ENCODE measurements around the gene MTSS2. TPM values are rescaled to one million over a fixed set of nuclear protein-coding genes. Genes with fewer than 3 reads are reported as not detected.

Gene MTSS2
- total RNA-seq, 1 donor from 2014 or later, result 102 TPM

DNA sequence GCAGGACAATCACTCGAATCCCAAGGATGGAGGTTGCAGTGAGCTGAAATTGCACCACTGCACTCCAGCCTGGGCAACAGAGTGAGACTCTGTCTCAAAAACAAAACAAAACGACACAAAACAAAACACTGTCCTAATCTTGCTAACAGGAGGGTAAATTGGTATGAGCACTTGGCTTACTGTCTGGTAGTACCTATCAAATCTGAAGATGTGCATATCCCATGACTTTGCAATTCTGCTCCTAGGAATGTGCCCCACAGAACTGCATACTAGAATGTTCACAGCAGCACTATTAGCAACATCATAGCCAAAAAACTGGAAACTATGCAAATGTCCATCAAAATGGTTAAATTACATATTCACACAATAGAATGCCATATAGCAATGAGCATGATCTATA lies 15.7 kb downstream of the MTSS2 start:
- TF ChIP-seq CTCF (IDR thresholded peaks at IDR 0.05; ENCODE audit: unreplicated experiment), result no peak
- Mint-ChIP-seq H3K4me3 (no peak overlapping the region), H3K36me3 (peaks cover 71% of the 10 kb centered on the region), H3K27me3 (ENCODE audit: low read depth) (no peaks in the 10 kb centered on the region), H3K4me1 (no peaks in the 10 kb centered on the region), H3K9me3 (peaks cover 15% of the 10 kb centered on the region), H3K27ac (no peak overlapping the region)
- no peak for DNase-seq (ENCODE audit: low spot score in 2 of 2, unreplicated experiment in 2 of 2)

- no peak for DNase-seq (ENCODE audit: low spot score in 2 of 2, unreplicated experiment in 2 of 2)
- no peak for TF ChIP-seq CTCF (IDR thresholded peaks at IDR 0.05; ENCODE audit: unreplicated experiment)
- H3K36me3 Mint-ChIP-seq, result peaks cover 49% of the 10 kb centered on the region
- no peak overlapping the region for H3K4me3 Mint-ChIP-seq
- peaks cover 15% of the 10 kb centered on the region for H3K9me3 Mint-ChIP-seq
- H3K27ac Mint-ChIP-seq, result no peak overlapping the region
- no peaks in the 10 kb centered on the region for H3K27me3 Mint-ChIP-seq (ENCODE audit: low read depth)
- peaks cover 8% of the 10 kb centered on the region for H3K4me1 Mint-ChIP-seq
Measured at GRCh38 chr16:70665806-70666735, 19.8 kb downstream of the MTSS2 start.

- Mint-ChIP-seq H3K9me3 (peaks cover 11% of the 10 kb centered on the region), H3K4me1 (peaks cover 8% of the 10 kb centered on the region), H3K27ac (no peak overlapping the region), H3K4me3 (no peak overlapping the region), H3K36me3 (peaks cover 42% of the 10 kb centered on the region), H3K27me3 (ENCODE audit: low read depth) (no peaks in the 10 kb centered on the region)
- TF ChIP-seq CTCF (IDR thresholded peaks at IDR 0.05; ENCODE audit: unreplicated experiment), result no peak
- DNase-seq (ENCODE audit: low spot score in 2 of 2, unreplicated experiment in 2 of 2), result no peak
Measured at GRCh38 chr16:70665113-70665694, 20.6 kb downstream of the MTSS2 start.

GRCh38 chr16:70664325-70665112 lies 21.3 kb downstream of the MTSS2 start:
- peaks cover 36% of the 10 kb centered on the region for H3K36me3 Mint-ChIP-seq
- H3K27me3 Mint-ChIP-seq (ENCODE audit: low read depth), result no peaks in the 10 kb centered on the region
- peaks cover 9% of the 10 kb centered on the region for H3K9me3 Mint-ChIP-seq
- no peak for TF ChIP-seq CTCF (IDR thresholded peaks at IDR 0.05; ENCODE audit: unreplicated experiment)
- no peak overlapping the region for H3K4me3 Mint-ChIP-seq
- H3K4me1 Mint-ChIP-seq, result peaks cover 8% of the 10 kb centered on the region
- H3K27ac Mint-ChIP-seq, result no peak overlapping the region
- no peak for DNase-seq (ENCODE audit: low spot score in 2 of 2, unreplicated experiment in 2 of 2)

DNA sequence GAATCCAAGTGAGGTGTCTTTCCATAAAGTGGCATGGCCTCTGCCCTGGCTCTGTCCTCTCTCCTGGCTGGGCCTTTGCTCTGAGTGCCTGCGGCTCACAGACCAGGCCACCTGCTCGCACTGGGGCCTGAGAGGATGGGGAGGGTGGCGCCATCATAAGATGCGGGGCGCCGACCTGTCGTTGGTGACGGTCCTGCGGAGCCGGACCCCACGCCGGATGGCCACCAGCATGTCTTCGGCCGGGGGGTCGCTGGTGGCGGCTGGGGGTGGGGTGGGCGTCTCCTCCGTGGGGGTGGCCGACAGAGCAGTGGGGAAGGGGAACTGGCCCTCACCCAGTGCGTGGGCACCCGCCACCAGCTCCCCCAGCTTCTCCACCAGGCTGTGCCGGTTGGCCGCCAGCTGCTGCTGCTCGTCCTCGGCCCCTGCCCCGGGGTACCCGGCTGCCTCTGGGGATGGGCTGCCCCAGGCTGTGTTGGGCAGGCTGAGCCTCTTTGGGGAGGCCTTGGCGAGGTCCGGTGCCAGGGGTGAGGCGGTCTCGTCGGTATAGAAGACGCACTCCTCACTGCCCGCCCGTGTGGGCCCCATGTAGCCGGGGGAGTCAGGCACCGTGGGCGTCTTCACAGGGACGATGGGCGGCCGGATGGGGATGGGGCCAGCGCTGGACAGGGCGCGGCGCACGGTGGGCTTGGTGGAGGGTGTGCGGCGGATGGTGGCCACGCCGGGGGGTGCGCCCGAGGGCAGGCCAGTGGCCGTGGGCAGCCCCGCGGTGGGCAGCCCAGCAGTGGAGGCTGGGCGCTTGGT lies 22.1 kb downstream of the MTSS2 start:
- H3K4me3 Mint-ChIP-seq, result no peak overlapping the region
- TF ChIP-seq CTCF (IDR thresholded peaks at IDR 0.05; ENCODE audit: unreplicated experiment), result no peak
- H3K4me1 Mint-ChIP-seq, result peaks cover 8% of the 10 kb centered on the region
- H3K27ac Mint-ChIP-seq, result no peak overlapping the region
- H3K27me3 Mint-ChIP-seq (ENCODE audit: low read depth), result no peaks in the 10 kb centered on the region
- DNase-seq (ENCODE audit: low spot score in 2 of 2, unreplicated experiment in 2 of 2), result no peak
- H3K9me3 Mint-ChIP-seq, result peaks cover 4% of the 10 kb centered on the region
- H3K36me3 Mint-ChIP-seq, result peaks cover 28% of the 10 kb centered on the region

Measured in mesothelial cell of epicardium (in vitro differentiated cells).